ENCODE data around the gene RNF130. TPM values are rescaled to one million over a fixed set of nuclear protein-coding genes. Genes with fewer than 3 reads are reported as not detected.
A peak's percentile ranks its signal among the peaks of the same experiment; 100 is the strongest.

The RNF130 gene
- total RNA-seq, 1 donor from 2014 or later: 36.6 TPM

GRCh38 chr5:179975713-179976134 lies 95.8 kb downstream of the RNF130 start:
- no peak overlapping the region for H3K4me3 ChIP-seq (ENCODE audit: low read depth, low read length)
- DNase-seq (ENCODE audit: low read depth): no peak
- no peak for TF ChIP-seq CTCF (conservative IDR thresholded peaks at IDR 0.05; ENCODE audit: low read depth, low read length)

- DNase-seq (ENCODE audit: low read depth): no peak
- no peak overlapping the region for H3K4me3 ChIP-seq (ENCODE audit: low read depth, low read length)
- peak; percentile 47 for TF ChIP-seq CTCF (conservative IDR thresholded peaks at IDR 0.05; ENCODE audit: low read depth, low read length)
These were observed 96.4 kb downstream of the RNF130 start for GRCh38 chr5:179974946-179975712.

- H3K4me3 ChIP-seq (ENCODE audit: low read depth, low read length): no peak overlapping the region
- TF ChIP-seq CTCF (conservative IDR thresholded peaks at IDR 0.05; ENCODE audit: low read depth, low read length): no peak
- no peak for DNase-seq (ENCODE audit: low read depth)
These were observed 97.2 kb downstream of the RNF130 start for GRCh38 chr5:179974246-179974945.

DNA sequence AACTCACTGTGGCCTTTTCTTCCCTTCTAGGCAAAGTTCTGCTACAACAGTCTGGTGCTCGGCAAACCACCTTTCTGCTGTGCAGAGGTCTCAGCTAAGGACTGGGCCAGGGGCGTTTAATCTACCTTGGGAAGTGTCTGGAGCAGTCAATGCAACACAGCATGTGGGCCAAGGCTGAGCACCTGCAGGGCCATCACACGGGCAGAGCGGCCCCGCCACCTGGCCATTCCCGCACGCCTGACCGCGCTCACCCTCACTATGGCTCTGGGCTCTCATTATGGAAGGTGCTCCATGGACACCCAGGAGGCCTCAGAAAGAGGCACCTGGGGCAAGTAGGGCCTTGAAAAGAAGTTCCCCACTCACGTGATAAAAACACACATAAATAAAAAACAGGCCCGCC lies 98.2 kb downstream of the RNF130 start:
- no peak for TF ChIP-seq CTCF (conservative IDR thresholded peaks at IDR 0.05; ENCODE audit: low read depth, low read length)

GRCh38 chr5:179969110-179969509 lies 102.4 kb downstream of the RNF130 start:
- no peak for TF ChIP-seq CTCF (conservative IDR thresholded peaks at IDR 0.05; ENCODE audit: low read depth, low read length)
- no peak for DNase-seq (ENCODE audit: low read depth)
- H3K4me3 ChIP-seq (ENCODE audit: low read depth, low read length): no peak overlapping the region

More for the DNA sequence above, 98.2 kb downstream of the RNF130 start:
- no peak for DNase-seq (ENCODE audit: low read depth)
- no peak overlapping the region for H3K4me3 ChIP-seq (ENCODE audit: low read depth, low read length)

- no peak for DNase-seq (ENCODE audit: low read depth)
- no peak overlapping the region for H3K4me3 ChIP-seq (ENCODE audit: low read depth, low read length)
- TF ChIP-seq CTCF (conservative IDR thresholded peaks at IDR 0.05; ENCODE audit: low read depth, low read length): no peak
These were observed 104.1 kb downstream of the RNF130 start for GRCh38 chr5:179967489-179967888.

Data from epithelial cell of proximal tubule (primary cell).